Endodermal cell (in vitro differentiated cells): ENCODE results near the gene ACOT6. TPM values are rescaled to one million over a fixed set of nuclear protein-coding genes. Genes with fewer than 3 reads are reported as not detected.
"Not testable (repeated sequence)": the region's sequence is repeated elsewhere in the genome, so short reads cannot be mapped to it uniquely, and the experiment has no call there.

ENCODE experiments used
- DNase-seq: peaks from one replicate; pipeline ENCODE4 v3.0.0-alpha.2; 2017
- H3K27ac ChIP-seq: 2 replicates; pipeline ENCODE4 v1.5.1; 2013; ENCODE audit warnings: mild to moderate bottlenecking, low read depth, low read length, moderate library complexity
- H3K27me3 ChIP-seq: 2 replicates; pipeline ENCODE4 v1.6.1; 2013; ENCODE audit warnings: mild to moderate bottlenecking, low read length, moderate library complexity; ENCODE audit not compliant: insufficient read depth, control insufficient read depth, poor library complexity, severe bottlenecking
- H3K36me3 ChIP-seq: 2 replicates; pipeline ENCODE4 v1.7.0; 2013; ENCODE audit warnings: mild to moderate bottlenecking, low read length, moderate library complexity; ENCODE audit not compliant: control insufficient read depth, insufficient read depth
- H3K4me1 ChIP-seq: one replicate; pipeline ENCODE4 v1.7.0; 2013; ENCODE audit warnings: low read length; ENCODE audit not compliant: control insufficient read depth, insufficient read depth
- H3K4me3 ChIP-seq: 2 replicates; pipeline ENCODE4 v1.5.1; 2013; ENCODE audit warnings: mild to moderate bottlenecking, low read length, moderate library complexity
- H3K9ac ChIP-seq: 2 replicates; pipeline ENCODE4 v1.6.1; 2013; ENCODE audit warnings: mild to moderate bottlenecking, low read length, moderate library complexity; ENCODE audit not compliant: poor library complexity, severe bottlenecking; ENCODE audit errors: extremely low read depth
- H3K9me3 ChIP-seq: 2 replicates; pipeline ENCODE4 v1.6.1; 2013; ENCODE audit warnings: mild to moderate bottlenecking, low read length, moderate library complexity; ENCODE audit not compliant: control insufficient read depth
- H3K27ac Mint-ChIP-seq: 2 replicates; pipeline ENCODE4 v1.8.0; 2020; ENCODE audit warnings: mixed read lengths
- H3K27me3 Mint-ChIP-seq: 2 replicates; pipeline ENCODE4 v1.8.0; 2021; ENCODE audit warnings: mild to moderate bottlenecking, mixed read lengths; ENCODE audit not compliant: insufficient read depth
- H3K36me3 Mint-ChIP-seq: 2 replicates; pipeline ENCODE4 v1.8.0; 2020; ENCODE audit warnings: low read depth, mixed read lengths
- H3K4me1 Mint-ChIP-seq: 2 replicates; pipeline ENCODE4 v1.8.0; 2020; ENCODE audit warnings: mixed read lengths
- H3K4me3 Mint-ChIP-seq: 2 replicates; pipeline ENCODE4 v1.8.0; 2020; ENCODE audit warnings: mild to moderate bottlenecking, moderate library complexity, mixed read lengths
- H3K9me3 Mint-ChIP-seq: 2 replicates; pipeline ENCODE4 v1.8.0; 2020; ENCODE audit warnings: mild to moderate bottlenecking, mixed read lengths
- CTCF ChIP-seq: fragments of 200-600 bp; sonication (generic); conservative IDR thresholded peaks from 2 replicates; pipeline ENCODE4 v1.5.0; 2021; ENCODE audit warnings: antibody characterized with exemption, mild to moderate bottlenecking
- WGBS, 2 experiments: methylation state at CpG; one replicate each; pipeline versions ENCODE4 v1.1.5 to v1.1.7; 2013; ENCODE audit warnings: missing lambda C conversion rate in 2 of 2, mixed read lengths in 1 of 2; ENCODE audit not compliant: insufficient coverage in 1 of 2, insufficient read length in 1 of 2; 5-methylcytosine and 5-hydroxymethylcytosine counted together
- total RNA-seq, 2 donors: library from RNA; stranded (reverse); fragmentation: NEBNext Ultra II Directional in 1 of 2; extraction: Animal tissue kit (Norgen Biotek cat#: 25700) in 1 of 2; gene quantifications; 2 replicates in 1 of 2; 3 replicates in 1 of 2; pipeline ENCODE4 v1.2.1, GENCODE V29; 2021

Gene ACOT6
- total RNA-seq, 2 donors from 2014 or later = not detected

- H3K36me3 ChIP-seq, H3K27me3 ChIP-seq, H3K27me3 Mint-ChIP-seq, H3K9me3 ChIP-seq, H3K4me1 ChIP-seq: not testable (repeated sequence)
- peaks cover 19% of the 10 kb centered on the region for H3K9me3 Mint-ChIP-seq
- H3K4me3 Mint-ChIP-seq = peak within 1 kb of the TSS; percentile 75
- peaks cover 40% of the 10 kb centered on the region for H3K36me3 Mint-ChIP-seq
- WGBS, 2 experiments = 6 to 18% methylated on average over 15 to 83 of the region's 83 CpGs
- peak within 1 kb of the TSS; percentile 95 for H3K27ac Mint-ChIP-seq
- peak; percentile 8 for TF ChIP-seq CTCF
- peak within 1 kb of the TSS; percentile 5 for H3K27ac ChIP-seq
- peak within 1 kb of the TSS; percentile 75 for H3K4me3 ChIP-seq
- H3K4me1 Mint-ChIP-seq = peaks cover 15% of the 10 kb centered on the region
- H3K9ac ChIP-seq = peak within 1 kb of the TSS; percentile 63
- DNase-seq = peak; percentile 78
Measured at GRCh38 chr14:73569185-73569958, 42.9 kb upstream of the ACOT6 start, which contains the start of gene ACOT2. Gene ACOT2, plus strand, starts transcription at chr14:73569213. Its CDS starts 28 bp downstream, at chr14:73569241.

GRCh38 chr14:73570913-73571312, 41.4 kb upstream of the ACOT6 start:
- not testable (repeated sequence) for H3K36me3 ChIP-seq
- peaks cover 33% of the 10 kb centered on the region for H3K36me3 Mint-ChIP-seq

GRCh38 chr14:73573034-73573433, 39.3 kb upstream of the ACOT6 start:
- not testable (repeated sequence) for H3K9me3 ChIP-seq, H3K27me3 Mint-ChIP-seq, H3K4me3 ChIP-seq, H3K9me3 Mint-ChIP-seq, H3K36me3 ChIP-seq, H3K27me3 ChIP-seq, H3K27ac Mint-ChIP-seq, H3K4me3 Mint-ChIP-seq, H3K9ac ChIP-seq, H3K27ac ChIP-seq, DNase-seq, H3K4me1 ChIP-seq
- WGBS, 2 experiments = 91 to 93% methylated on average over 3 to 5 of the region's 5 CpGs
- peaks cover 19% of the 10 kb centered on the region for H3K36me3 Mint-ChIP-seq
- H3K4me1 Mint-ChIP-seq = peaks cover 11% of the 10 kb centered on the region

More at GRCh38 chr14:73570913-73571312, 41.4 kb upstream of the ACOT6 start:
- peak; percentile 89 for DNase-seq
- peak overlapping the region; percentile 75 for H3K4me3 Mint-ChIP-seq
- not testable (repeated sequence) for H3K27ac Mint-ChIP-seq, H3K9me3 ChIP-seq, H3K27ac ChIP-seq, H3K4me3 ChIP-seq, H3K4me1 ChIP-seq, H3K9ac ChIP-seq, H3K27me3 ChIP-seq, H3K27me3 Mint-ChIP-seq
- 53 to 54% methylated on average over 5 to 7 of the region's 8 CpGs for WGBS, 2 experiments
- peak; percentile 81 for TF ChIP-seq CTCF
- peaks cover 13% of the 10 kb centered on the region for H3K9me3 Mint-ChIP-seq
- H3K4me1 Mint-ChIP-seq = peaks cover 15% of the 10 kb centered on the region

GRCh38 chr14:73573740-73574139, 38.6 kb upstream of the ACOT6 start:
- H3K27me3 Mint-ChIP-seq, H3K4me1 ChIP-seq, H3K9me3 Mint-ChIP-seq, DNase-seq, H3K27me3 ChIP-seq, H3K4me3 ChIP-seq, H3K36me3 ChIP-seq, H3K9me3 ChIP-seq, H3K4me1 Mint-ChIP-seq, H3K9ac ChIP-seq, H3K4me3 Mint-ChIP-seq, H3K27ac Mint-ChIP-seq, H3K27ac ChIP-seq: not testable (repeated sequence)
- peaks cover 23% of the 10 kb centered on the region for H3K36me3 Mint-ChIP-seq
- 92 to 100% methylated on average over 2 to 3 of the region's 4 CpGs for WGBS, 2 experiments

- H3K9me3 ChIP-seq, H3K4me1 Mint-ChIP-seq, H3K4me3 ChIP-seq, H3K27ac ChIP-seq, H3K9me3 Mint-ChIP-seq, H3K4me3 Mint-ChIP-seq, H3K9ac ChIP-seq, DNase-seq, H3K27me3 Mint-ChIP-seq, H3K36me3 ChIP-seq, H3K4me1 ChIP-seq, H3K27me3 ChIP-seq, H3K27ac Mint-ChIP-seq: not testable (repeated sequence)
- H3K36me3 Mint-ChIP-seq = peaks cover 23% of the 10 kb centered on the region
- WGBS, 2 experiments = 82 to 98% methylated on average over 2 to 7 of the region's 7 CpGs
Measured at GRCh38 chr14:73574251-73574650, 38.1 kb upstream of the ACOT6 start.
